HG03378 (cell line): Measurements from ENCODE around the gene ELMO1.

ENCODE experiments used
- ATAC-seq: cut with Tn5 transposase; IDR thresholded peaks from one replicate; pipeline ENCODE4 v1.9.1; 2021; ENCODE audit warnings: mild to moderate bottlenecking, moderate library complexity; ENCODE audit not compliant: unreplicated experiment

Gene ELMO1

DNA sequence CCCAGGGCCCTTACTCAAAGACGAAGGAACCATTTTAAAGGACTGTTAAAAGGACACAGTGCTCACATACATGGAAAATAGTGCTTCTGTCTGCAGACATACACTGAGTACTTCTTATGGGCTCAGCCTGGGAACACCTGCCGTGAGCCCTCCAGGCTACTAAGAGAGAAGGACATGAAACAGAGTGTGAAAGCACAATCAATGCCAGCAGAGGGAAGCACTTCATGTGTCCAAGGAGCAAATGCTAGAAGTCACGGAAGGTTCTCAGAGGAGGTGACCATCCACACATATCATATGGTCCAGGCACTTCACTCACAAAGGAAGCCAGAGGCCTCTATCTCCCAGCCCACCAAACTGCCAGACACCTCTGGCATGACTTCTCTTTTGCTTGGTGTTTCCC, 15.5 kb downstream of the ELMO1 start:
- ATAC-seq = no peak

DNA sequence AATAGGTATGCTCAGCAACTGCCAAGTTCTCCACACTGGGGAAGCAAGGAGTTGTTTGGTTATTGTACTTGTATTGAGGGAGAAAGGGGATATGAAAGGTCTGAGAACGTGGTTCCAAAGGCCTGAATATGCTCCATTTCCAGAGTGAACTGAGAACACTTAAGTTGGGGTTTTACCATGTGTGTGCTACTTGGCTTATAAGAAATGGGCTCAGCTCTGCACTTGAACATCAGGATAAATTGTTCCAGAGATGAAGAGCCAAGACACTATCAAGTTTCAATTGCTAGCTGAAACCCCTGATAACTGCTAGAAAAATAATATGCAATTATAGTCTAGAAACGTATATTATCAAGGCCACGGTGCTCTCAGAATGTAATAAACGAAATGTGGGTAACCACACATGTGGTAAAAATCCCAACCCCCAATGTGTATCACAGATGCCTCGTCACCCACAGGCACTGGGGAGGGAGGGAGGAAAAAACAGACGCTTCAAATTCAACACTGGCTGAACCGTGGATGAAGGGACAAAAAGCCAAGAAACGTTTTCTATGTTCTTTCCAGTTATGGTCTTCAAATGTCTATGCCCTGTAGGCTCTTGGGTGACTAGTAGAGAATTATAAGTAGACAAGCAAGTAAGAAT, 16.3 kb downstream of the ELMO1 start:
- ATAC-seq = no peak

DNA sequence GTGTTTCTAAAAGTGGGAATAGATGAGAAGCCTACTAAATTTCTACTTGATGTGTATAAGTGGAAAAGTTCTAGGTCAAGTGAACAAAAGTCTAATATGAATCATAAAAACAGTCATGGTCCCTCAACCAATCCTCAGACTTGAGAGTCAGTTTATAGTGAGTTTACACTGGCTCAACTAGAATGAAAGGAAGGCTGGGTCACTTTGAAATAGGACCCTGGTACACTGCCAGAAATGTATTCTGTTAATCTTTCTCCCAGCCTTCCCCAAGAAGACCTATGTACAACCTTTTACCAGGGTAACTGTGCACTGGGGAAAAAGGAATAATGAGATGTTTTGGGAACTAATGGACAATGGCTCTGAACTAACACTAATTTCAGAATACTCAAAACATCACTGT, 17.3 kb downstream of the ELMO1 start:
- ATAC-seq = no peak

DNA sequence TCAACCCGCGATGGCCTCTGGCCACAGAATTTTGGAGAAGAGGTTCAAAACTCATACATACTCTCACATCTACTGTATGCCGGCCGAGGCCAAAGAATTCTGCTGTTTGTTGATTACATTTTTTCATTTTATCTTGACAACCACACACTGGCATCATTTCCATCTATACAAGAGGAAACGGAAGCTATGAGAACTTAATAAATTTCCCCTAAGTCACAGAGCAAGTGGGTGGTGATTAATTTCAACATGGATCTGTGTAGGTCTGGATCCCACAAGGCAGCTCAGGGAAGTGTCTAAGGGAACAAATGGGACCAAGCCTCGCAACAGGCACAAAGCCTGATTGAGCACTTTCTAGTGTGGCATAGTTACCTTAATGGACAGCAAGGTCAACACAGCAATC, 18.0 kb downstream of the ELMO1 start:
- no peak for ATAC-seq

DNA sequence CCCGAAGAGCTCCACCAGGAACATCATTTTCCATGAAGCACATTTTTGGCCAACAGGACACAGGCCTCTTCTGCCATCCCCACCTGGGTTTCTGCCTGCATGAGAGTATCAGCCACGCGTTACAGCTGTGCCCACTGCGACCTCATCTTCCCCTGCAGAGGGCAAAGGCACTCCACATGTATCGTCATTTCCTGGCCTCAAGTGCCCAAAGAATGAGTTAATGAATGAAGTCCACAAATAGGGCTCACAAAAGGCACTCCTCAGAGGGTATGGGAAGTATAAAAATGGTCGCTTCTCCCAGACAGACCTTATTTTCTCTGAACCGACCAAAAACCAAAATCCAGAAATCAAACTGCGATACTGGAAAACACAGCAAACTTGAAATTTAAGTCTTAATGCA, 18.5 kb downstream of the ELMO1 start:
- no peak for ATAC-seq

DNA sequence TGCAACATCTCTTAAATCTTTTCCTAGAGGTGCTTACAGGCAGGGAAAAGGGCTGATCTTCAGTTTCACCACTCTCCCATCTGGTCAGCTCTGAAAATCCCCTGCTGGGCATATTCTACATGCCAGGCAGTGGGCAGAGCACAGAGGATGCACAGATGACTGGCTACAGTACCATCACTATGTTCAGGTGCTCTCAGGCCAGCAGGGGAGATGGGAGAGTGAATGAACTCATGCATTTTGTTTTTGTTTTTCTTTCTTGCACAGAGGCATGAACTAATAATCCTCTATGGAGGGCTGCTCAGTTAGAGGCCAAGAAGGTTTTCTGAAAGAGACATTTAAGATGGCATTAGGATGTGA, 19.3 kb downstream of the ELMO1 start:
- ATAC-seq = no peak

DNA sequence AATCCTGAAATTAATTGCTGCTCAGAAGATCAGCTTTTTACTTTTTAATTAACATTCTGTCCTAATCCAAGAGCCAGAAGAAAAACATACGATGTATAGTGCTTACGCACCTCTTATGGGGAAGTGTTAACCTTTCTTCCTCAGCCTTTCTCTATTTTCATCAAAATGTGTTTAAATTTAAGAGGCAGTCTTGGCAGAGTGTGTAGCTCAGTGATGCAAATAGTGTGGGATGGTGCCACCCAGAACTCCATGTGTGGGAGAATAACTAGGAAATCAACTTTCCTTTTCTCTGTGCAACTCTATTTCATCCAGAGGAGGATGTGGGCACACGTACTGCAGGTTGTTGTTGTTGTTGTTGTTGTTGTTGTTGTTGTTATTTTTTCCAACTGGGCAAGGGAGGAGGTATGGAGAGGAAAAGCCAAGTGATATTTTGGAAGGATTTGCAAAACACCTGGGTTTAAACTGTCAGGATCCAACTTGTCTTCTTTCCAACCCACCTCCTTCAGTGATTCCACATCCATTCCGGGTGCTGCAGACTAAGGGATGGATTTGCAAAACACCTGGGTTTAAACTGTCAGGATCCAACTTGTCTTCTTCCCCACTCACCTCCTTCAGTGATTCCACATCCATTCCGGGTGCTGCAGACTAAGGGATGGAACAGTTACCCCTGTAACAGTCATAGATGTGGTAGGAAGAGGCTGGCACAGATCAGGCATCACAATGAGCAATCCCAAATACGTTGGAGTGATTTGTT, 19.8 kb downstream of the ELMO1 start:
- ATAC-seq = no peak

DNA sequence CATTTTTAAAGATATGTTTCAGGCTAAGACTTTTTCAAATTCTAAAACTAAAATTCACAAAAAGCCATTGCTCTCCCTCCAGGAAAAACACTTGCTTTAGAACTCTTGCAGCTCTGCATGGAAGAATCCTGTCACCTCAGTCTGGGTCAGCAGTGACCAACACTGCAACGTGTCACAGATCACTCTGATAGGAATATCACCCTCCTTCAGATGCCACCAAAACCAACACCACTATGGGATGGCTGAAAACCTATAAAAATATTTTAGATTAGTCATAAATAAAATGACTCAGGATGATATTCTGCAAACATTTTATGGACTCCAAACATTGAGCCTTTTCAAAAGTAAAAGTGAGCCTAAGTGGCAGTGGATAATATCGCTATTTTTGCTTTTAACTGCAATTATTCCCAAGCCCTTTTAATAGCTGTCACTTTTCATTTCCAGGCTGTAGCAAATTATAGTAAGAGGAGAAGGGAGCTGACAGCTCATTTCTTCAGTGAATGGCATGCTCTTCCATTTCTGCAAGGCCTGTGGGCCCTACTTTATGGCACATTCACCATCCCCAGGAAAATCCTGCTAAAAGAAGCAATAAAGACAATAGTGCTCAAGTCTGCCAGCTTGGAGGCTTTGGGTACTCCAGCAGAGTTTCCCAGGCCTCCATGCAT, 21.3 kb downstream of the ELMO1 start:
- no peak for ATAC-seq

DNA sequence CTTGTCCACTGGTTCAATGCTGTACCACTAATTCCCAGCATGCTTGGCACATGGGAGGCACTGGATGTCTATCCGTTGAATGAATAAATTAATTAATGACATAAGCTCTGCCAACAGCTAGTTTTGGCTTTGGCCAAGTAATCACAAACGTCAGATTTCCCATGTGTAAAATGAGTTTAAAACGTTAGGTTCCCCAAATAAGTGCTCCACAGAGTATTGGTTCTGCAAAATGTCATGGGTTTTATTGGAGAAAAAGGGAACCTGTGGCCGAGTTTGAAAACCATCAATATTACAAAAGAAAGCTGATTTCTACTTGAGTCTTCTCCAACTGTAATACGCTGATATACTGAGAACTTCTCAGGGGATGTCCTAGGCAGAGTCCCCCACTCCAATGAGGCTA, 23.2 kb downstream of the ELMO1 start:
- no peak for ATAC-seq

DNA sequence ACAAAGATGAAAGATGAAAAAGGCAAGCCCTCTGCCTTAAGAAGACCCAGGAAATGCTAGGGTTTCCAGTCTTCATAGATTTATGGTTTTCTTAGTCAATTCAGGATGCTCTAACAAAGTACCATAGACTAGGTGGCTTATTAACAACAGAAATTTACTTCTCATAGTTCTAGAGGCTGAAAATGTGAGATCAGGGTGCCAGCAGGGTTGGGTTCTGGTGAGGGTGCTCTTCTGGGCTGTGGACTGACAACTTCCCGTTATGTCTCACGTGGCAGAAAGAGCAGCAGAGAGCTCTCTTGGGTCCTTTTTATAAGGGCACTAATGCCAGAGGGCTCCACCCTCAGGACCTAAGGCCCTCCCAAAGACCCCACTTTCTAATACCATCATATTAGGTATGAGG, 23.7 kb downstream of the ELMO1 start:
- no peak for ATAC-seq

DNA sequence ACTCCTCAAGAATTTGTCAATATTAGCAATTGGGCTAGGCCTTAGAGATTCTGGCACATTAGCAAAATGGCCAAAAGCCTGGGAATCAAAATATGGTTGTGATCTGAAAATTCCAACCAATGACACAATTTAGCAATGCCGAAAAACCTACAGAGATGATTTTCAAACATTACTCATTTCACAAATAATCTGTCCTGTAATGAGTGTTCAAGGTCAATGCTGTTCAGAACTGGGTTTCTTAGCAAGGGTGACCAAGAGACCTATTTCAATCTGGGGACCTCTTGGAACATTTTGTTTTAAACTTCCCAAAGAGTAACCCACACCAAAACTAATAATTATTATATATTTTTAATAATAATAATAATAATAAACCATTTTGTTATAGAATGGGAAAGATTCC, 24.1 kb downstream of the ELMO1 start:
- no peak for ATAC-seq

DNA sequence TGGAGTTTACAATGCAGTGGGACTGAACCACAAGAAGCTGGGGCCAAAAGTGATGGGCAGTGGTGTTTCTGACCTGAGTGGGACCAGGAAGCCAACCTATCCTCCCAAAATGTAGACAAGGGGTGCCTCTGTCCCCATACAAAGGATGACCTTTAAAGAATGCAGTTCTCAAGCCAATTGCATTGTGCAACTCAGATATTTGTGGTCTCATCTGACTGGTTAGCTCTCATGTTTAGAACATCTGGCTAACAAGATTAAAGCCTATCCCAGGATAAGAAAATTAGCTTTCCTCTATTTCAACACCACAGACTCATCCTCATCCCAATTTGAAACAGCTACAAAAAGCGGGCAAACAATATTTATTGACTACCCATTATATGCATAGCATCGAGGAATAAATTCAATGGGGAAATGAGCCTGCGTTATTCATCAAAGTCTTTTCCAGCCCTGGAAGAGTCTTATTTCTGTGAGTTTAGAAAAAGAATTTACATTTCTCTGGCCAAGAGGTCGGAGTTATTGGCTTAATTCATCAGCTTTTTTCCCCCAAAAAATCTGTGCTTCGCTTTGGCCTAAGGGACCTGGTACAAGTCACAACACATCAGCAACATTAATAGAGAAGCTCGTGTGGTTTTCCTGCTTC, 26.7 kb downstream of the ELMO1 start:
- ATAC-seq = no peak

DNA sequence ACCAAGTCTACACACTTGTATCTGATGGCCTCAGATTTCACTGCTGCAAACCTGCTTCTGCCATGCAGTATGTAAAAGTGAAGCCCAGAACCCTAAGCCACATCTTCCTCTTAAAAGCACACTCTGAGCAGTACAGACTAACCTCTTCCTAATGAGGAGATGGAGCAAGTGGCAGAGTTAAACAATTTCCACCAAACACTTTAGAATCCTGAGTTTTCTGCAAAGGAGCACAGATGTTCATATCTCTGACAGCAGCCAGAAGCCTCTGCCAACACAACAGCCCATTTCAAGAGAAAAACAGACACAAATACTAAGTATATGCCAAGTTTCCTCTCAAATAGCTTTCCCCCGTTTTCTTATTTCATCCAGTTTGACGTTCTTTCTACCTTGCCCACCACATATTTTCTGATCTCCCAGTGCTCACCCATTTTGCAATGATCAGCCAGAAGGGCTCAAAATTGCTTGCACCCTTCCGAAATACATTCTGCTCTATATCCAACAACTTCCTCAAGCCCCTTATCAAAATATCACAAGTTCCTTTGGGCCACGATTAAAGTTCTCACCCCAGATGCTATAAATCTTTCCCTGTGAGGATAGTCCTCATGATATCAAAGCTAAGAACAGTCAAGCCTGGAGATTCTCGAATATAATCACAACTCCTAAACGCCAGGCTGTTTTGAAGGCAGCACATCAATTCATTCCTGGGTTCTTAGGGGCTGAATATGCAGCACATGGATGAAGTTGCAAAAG, 27.5 kb downstream of the ELMO1 start:
- ATAC-seq = no peak

DNA sequence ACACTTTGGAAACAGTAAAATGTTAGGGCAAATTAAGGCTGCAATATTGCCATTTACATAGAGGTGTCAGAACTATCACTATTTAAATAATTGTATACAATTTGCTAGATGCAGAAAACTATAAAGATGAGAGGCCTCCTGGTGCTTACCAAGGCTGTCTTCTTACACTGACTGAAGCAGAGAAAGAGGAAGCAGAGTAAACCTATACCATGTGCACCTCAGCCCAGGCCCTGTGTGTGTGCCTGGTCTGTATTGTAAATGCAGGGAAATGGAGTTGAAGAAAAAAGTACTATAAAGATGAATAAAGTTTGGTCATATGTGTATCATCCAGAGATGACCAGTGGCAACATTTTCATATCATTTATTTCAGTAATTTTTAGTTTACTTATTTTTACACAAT, 29.2 kb downstream of the ELMO1 start:
- ATAC-seq = no peak

DNA sequence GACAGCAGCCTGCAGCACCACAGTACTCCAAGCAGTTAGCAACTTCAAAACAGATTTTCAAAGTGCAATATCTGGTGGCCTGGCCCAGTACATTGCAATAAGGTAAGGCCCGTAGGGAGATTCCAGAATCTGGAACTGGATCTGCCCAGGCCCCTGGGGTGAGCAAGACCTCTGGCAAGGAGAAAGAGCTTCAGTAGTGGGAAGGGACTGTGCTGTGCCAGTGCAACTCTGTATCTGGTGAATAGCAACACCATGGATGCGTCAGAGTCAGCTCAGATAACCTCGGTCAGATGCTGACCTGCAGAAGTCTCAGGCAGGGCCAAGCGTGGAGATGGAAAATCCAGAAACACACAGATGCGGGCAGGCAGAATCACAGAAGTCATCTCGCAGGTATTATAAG, 30.3 kb downstream of the ELMO1 start:
- no peak for ATAC-seq

DNA sequence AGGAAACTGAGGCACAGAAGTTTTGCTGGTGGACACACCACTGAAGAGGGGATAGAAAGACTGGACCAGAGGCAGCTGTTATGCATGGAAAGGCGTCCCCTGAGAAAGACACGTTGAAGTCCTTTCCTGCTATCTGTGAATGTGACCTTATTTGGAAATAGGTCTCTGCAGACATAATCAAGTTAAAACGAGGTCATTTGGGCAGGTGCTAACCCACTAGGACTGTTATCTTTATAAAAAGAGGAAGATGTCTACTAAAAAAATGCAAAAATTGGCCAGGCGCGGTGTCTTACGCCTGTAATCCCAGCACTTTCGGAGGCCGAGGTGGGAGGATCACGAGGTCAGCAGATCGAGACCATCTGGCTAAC, 31.6 kb downstream of the ELMO1 start:
- ATAC-seq = no peak

DNA sequence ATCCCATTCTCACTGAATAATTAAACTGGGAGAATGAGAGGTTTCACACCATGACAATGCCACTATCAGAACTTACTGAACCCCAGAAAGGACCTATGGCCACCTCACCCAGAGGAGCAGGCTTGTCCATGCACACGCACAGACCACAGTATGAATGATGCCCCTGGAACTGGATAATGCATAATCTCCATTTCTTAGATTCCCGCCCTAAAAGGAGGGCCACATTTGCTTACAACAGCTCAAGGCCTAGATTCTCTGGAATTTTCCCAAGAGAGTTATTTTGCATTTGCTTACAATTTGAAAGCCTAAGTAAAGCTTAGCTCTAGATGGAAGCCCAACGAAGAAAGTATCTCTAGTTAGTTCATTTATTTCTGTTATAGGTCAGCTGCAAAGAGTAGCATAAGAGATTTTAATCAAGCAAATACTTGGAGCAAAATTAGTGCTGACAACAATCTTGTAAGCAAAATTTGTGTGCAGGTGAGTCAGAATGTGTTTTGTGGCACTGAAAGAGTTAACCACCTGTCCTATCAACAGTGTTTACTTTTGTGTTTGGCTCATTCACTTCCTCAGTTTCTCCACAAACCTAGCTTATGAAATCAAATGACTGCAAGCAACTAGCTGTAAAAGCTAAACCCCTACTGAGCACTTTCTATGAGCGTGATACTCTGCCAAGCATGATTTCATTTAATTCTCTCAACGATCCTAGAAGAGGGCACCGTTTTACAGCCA, 32.1 kb downstream of the ELMO1 start:
- ATAC-seq = no peak

DNA sequence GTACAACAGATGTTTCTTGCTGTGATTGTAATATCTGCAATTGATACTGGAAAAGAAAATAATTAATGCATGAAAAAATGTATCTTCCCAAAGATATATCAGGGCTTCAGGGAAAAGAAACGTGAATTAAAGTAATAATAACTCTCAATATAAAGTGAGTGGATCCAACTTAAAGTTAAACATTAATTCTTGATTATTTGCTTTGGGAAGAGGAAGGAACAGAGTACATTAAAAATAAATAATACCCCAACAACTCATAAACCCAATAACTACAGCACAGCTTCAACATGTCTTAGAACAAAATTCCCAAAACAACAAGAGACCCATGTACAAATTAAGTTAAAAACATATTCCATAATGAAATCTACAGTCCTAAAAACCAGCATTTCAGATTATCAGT, 33.0 kb downstream of the ELMO1 start:
- no peak for ATAC-seq

DNA sequence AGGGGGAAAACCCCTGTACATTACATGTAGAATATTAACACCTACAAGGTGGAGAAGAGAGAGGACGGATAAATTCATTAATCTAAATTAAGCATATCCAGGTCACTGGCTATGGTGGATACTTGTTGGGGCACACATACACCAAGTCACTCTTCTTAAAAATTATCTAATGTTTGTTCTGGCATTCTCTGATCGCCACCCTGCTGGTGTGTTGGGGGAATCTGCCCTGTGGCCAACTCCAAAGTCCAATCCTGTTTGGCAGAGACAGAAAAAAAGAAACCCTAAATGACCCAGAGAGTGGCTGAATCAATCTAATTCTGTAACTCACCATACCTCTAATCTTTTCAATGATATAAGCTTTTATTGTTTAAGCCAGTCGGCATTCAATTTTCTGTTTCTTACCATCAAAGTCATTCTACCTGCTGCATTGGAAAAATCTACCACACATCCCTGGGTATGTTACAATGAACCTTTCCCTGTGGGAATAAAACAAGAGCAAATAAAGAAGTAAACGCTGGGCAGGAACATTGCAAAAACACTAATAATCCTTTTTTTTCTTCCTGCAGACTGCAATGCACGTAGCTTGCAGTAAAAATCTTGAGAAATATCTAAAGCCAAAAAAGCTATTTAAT, 34.2 kb downstream of the ELMO1 start:
- ATAC-seq = no peak

DNA sequence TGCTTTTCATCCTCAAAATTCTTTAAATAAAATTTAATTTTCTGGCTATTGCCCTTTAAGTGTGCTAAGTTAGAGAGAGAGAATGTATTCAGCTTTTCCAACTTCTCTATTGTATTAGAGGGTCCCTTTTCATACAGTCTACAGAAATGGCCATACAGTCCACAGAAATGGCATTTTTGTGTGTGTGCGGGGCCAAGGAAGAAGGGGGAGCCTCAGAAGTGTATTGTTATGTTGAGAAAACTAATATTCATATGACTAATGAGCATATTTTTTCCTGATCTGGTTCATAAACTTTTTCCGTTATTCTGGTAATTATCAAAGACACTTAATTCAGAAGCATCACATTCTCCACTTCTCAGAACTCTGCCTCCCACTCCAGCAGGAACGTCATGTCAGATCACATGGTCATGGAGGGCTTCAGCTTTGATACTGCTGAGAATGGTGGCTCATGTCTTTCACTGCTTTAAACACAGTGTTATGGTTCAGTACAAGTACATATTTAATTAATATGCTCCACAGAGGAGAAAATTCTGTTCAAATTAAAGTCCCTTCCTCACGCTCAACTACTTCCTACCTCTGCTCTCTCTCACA, 37.1 kb downstream of the ELMO1 start:
- ATAC-seq = no peak
